HG02884 (cell line): ENCODE measurements around the gene P2RX6.
"Not testable (repeated sequence)": the region's sequence is repeated elsewhere in the genome, so short reads cannot be mapped to it uniquely, and the experiment has no call there.

Source experiments
- ATAC-seq: cut with Tn5 transposase; IDR thresholded peaks from one replicate; pipeline ENCODE4 v1.9.1; 2021; ENCODE audit warnings: mild to moderate bottlenecking, moderate library complexity; ENCODE audit not compliant: unreplicated experiment

The P2RX6 gene

GRCh38 chr22:21071796-21072195, 56.8 kb downstream of the P2RX6 start:
- not testable (repeated sequence) for ATAC-seq

GRCh38 chr22:21073023-21073422, 58.1 kb downstream of the P2RX6 start:
- no peak for ATAC-seq

GRCh38 chr22:21073482-21073881, 58.5 kb downstream of the P2RX6 start:
- no peak for ATAC-seq

- no peak for ATAC-seq
Measured at GRCh38 chr22:21074102-21074715, 59.2 kb downstream of the P2RX6 start.

- no peak for ATAC-seq
Measured at GRCh38 chr22:21075516-21076138, 60.7 kb downstream of the P2RX6 start.

GRCh38 chr22:21076912-21077625, 62.1 kb downstream of the P2RX6 start:
- ATAC-seq: no peak
